GM12892 (cell line): ENCODE results near the gene IQCB1.
"Not testable (repeated sequence)": the region's sequence is repeated elsewhere in the genome, so short reads cannot be mapped to it uniquely, and the experiment has no call there.

Source experiments
- DNase-seq: peaks from one replicate; pipeline ENCODE4 v3.0.0; 2011; ENCODE audit not compliant: insufficient read length
- FAIRE-seq: peaks from 2 replicates; lab custom pipeline; 2011; peaks lifted over from hg19 to GRCh38; lab: Jason Lieb, UNC
- POLR2A ChIP-seq: IDR thresholded peaks from 2 replicates; pipeline ENCODE4 v1.6.1; 2011; ENCODE audit warnings: low read depth, low read length, control low read depth
- POLR2AphosphoS5 ChIP-seq: IDR thresholded peaks from 2 replicates; pipeline ENCODE4 v1.6.1; 2011; ENCODE audit warnings: low read depth, low read length, control low read depth
- TAF1 ChIP-seq: IDR thresholded peaks from 2 replicates; pipeline ENCODE4 v1.6.1; 2011; ENCODE audit warnings: low read depth, mild to moderate bottlenecking, control low read depth, low read length, borderline replicate concordance

IQCB1 gene

DNA sequence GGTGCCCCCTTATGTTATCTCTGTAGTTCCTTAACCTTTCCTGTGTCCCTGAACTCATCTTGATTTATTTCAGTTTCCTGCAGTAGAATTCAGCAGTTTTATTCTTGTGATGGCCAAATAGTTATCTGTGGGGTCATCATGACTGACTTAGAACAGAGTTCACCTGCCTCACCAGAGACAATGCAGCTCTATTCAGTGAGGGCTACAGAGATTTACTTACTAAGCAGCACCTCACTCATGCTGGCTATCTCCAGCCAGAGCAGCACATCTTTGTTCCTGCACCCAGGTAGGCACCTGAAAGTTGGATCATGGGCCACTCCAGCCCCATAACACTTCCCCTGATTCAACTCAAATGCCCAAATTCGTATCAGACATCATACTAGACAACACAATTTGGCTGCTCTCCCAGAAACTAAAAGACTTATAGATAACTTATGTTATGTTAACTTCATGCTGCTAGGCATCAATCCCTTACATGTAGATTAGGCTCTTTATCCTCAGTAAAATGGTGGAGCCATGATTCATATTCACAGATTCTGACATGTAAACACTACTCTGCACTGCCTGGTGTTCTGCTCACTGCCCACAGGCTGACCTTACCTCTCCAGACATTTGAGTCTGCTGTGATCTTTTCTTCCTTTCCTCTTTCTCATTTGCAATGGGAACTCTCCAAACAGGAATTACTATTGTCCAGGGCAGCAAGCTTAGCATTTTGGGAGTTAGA lies 76.0 kb downstream of the IQCB1 start:
- TF ChIP-seq POLR2AphosphoS5 (no peak), POLR2A (no peak), TAF1 (no peak)
- FAIRE-seq, result no peak
- DNase-seq, result no peak

DNA sequence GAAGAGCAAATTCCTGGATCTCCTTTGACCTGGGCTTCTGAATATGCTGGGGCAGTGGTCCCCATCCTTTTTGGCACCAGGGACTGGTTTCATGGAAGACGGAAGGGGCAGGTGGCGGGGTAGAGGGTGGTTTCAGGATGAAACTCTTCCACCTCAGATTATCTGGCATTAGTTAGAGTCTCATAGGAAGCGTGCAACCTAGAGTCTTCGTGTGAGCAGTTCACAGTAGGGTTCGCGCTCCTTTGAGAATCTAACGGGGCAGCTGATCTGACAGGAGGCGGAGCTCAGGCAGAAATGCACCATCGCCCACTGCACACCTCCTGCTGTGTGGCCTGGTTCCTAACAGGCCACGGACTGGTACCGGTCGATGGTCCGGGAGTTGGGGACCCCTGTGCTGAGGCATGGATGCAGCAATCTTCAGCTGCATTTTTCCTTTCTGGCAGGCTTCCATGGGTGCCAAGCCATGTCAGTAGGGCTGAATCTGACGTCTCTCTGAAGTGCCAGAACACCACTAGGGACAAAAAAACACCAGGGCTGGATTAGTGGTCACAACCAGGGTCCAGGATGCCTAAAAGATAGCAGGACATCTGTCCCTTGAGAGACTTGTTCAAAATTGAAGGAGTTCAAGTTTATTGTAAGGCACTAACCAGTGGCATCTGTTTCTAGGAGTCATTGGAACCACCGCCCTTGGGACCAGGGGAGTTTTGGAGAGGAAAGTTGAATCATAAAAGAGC lies 76.9 kb downstream of the IQCB1 start:
- DNase-seq (no peak), FAIRE-seq (no peak)
- TF ChIP-seq TAF1 (no peak), POLR2AphosphoS5 (no peak), POLR2A (no peak)

DNA sequence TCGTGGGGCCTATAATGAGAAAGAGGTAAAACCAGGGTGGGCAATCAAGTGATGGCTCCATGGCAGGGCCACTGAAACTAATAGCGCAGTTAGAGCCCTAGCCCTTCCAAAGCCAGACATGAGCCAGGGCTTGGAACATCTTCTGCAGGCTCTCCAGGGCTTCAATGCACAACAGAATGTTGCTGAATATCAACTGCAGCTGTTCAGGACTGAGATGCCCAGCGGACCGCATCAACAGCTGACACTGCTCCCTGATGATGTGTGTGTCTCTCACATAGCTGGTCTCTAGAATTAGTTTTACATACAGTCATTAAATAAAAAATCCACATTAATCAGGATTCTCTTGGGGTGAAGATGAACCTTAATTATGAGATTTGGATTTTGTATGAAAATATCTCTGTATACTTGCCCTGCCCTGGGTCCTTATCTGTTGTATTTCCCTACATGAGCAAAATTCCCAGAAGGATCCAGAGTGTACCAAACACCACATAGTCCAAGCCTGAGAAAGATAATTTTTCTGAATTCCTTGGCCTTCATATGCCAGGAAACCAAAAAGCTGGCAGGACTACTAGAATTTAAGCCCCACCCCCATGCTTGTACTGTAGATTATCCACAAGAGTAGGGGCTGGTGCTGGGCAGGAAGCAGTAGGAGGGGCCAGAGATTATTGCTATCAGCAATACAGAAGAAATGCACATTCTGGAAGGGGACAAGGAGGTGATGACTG lies 77.6 kb downstream of the IQCB1 start:
- FAIRE-seq, result no peak
- TF ChIP-seq TAF1 (no peak), POLR2AphosphoS5 (no peak), POLR2A (no peak)
- no peak for DNase-seq

DNA sequence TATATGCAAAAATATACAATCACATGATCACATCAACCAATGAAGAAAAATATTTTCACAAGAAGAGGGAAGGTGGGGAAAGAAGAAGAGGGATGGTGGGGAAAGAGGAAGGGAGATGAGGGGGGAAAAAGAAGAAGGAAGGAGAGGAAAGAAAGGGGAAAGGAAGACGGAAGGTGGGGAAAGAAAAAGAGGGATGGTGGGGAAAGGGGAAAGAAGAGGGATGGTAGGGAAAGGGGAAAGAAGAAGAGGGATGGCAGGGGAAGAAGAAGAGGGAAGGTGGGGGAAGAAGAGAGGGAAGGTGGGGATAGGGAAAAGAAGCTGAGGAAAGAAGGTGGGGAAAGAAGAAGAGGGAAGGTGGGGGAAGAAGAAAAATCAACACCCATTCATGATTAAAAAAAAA lies 82.1 kb downstream of the IQCB1 start:
- TF ChIP-seq TAF1 (no peak), POLR2A (no peak), POLR2AphosphoS5 (no peak)
- FAIRE-seq, result no peak
- DNase-seq, result no peak

DNA sequence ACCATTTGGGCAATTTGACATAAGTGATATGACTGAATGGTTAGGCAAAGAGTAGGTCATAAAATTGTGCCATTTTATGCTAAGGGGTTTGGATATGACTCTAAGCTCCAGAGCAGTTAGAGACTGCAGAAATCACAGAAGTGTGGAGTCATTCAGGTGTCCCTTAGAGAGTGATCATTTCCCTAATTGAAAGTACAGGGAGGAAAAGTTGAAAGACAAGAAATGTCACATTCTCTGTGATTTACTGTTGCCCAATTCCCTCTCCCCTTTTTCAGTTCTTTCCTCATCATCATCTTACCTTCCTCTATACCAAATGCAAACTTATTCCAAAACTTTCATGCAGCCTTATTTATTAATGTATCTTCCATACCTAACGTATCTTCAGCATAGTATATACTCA lies 82.6 kb downstream of the IQCB1 start:
- no peak for DNase-seq
- TF ChIP-seq POLR2AphosphoS5, result no peak
- no peak for TF ChIP-seq TAF1
- TF ChIP-seq POLR2A, result no peak
- FAIRE-seq, result no peak

DNA sequence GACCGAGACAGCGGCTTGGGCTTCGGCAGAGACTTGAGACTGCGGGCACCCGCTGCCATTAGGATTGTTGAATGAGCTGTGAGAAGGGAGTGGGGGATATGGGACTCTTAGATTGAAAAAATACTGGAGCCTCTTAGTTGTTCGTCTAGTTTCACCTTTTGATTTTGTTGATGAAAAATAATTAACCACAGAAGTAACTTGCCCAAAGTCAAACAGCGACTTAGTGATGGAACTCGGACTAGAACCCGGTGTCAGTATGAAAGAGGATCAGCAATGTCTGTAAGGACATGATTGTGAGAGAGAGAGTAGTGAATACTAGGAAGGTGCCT lies 84.8 kb downstream of the IQCB1 start:
- TF ChIP-seq TAF1 (no peak; the same call in 1 of the 2 replicates), POLR2A (no peak), POLR2AphosphoS5 (no peak)
- FAIRE-seq, result no peak
- DNase-seq, result no peak

DNA sequence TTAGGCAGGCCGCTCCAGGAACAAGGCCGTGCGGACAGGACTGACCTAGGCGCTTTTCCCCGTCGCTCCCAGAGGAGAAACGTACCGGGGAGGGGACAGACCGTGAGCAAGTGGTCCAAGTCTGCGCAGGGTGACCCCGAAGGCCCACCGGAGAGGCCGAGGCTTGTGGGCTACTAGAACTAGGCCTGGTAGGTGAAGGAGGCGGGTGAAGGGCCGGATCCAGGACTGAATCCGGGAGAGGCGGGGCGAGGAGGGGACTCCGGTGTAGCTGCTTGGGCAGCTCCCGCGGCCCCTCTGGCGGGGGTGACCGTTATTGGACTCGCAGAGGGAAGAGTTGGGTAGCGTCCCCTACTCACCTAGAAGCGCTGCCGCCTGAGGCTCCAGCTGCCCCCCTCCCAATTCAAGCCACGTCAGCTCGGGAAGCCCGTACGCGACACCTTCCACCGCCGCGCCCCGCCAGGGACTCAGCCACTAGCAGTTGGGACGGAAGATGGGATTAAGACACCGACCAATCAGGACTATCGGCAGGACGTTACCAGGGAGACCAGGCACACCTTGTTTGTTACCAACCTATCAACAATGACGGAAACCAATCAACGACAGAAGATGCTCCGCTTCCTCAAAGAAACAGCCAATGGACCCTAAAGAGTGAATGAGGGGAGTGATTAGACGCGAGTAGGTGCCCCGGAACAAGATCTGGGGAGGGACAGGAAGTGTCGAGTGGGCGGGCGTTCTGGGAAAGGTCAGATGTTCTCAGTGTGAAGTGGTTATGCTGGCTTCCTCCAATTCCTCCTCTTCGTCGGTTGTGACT lies 85.4 kb downstream of the IQCB1 start, which contains the start of gene GOLGB1:
GOLGB1 (minus strand) TSS at position 466 of the 811 bp plus-strand sequence. CDS start 18,770 bp downstream, outside the sequence.
- TF ChIP-seq TAF1 (0 out of 2 replicates have a peak, but pooled peaks have one; percentile 72), POLR2A (peak; percentile 100), POLR2AphosphoS5 (peak; percentile 97)
- FAIRE-seq (peak; percentile 100), DNase-seq (peak; percentile 77)

DNA sequence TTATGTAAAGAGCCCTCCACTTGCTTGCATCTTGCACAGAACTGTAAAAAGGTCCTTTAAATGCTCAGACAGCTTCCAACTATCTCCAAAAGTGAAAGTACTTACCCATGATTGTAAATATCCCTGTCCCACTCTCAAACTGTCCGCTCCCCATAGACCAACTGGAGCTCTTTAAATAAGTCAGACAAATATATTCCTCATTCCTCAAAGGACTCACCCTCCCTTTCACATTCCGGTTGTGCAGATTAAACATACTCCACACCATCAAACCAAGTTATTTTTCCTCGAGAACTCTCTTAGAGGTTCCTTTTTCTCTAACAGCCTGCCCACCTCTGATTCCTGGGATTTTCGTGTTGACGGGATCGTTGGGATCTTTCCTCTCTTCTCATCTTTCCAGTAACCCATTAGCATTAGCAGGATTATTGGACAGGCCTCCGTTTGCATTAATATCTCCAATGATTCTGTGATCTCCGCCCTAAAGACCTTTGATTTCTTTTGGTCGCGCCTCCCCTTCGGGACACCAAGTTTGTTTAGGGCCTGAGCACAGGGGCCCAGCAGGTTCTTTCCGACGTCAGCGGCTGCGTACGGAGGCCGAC lies 86.1 kb downstream of the IQCB1 start:
- FAIRE-seq (peak; percentile 50), DNase-seq (no peak)
- TF ChIP-seq POLR2AphosphoS5 (no peak), POLR2A (no peak), TAF1 (no peak)

DNA sequence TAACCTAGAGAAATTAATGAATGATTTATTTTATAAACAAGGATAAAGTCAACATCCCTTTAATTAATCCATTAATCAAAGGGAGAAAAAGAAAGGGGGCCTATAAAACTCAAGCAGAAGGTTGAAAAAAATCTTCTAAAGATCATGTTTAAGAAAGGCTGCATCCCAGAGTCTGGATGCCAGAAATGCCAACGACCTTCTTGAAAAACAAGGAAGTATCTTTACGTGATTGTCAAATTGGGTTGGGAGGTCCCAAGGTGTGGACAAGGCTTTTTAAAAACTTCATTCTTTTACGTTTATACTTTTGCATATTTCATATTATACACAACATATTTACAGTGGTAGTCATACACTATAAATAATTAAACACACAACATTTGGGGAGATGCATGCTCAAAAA lies 86.9 kb downstream of the IQCB1 start:
- FAIRE-seq, result no peak
- TF ChIP-seq POLR2A (no peak), POLR2AphosphoS5 (no peak), TAF1 (no peak)
- no peak for DNase-seq

DNA sequence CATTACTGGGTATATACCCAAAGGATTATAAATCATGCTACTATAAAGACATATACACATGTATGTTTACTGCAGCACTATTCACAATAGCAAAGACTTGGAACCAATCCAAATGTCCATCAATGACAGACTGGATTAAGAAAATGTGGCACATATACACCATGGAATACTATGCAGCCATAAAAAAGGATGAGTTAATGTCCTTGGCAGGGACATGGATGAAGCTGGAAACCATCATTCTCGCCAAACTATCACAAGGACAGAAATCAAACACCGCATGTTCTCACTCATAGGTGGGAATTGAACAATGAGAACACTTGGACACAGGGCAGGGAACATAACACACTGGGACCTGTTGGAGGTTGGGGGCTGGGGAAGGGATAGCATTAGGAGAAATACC lies 91.8 kb downstream of the IQCB1 start:
- FAIRE-seq, DNase-seq: not testable (repeated sequence)

DNA sequence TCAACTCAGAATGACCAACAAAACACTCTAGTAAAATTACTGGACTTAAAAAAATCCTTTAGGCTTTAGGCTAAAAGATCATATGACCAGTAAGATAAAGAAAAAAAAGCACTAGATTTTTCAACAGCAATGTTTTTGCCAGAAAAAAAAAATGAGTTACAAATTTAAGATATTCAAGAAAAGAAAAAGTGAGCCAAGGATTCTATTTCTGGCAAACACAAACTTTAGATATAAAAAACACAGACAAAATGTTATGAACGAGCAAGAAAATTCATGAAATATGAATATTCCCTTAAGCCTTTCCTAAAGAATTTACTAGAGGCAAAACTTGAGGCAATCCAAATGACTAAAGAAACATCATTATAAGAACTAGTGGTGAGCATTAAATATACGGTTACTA lies 94.0 kb downstream of the IQCB1 start:
- DNase-seq, result no peak
- no peak for FAIRE-seq
- TF ChIP-seq POLR2AphosphoS5 (no peak), POLR2A (no peak), TAF1 (no peak)
